COLO668 (cell line): ENCODE data around the gene SFXN5.

Experiments
- DNase-seq: peaks from one replicate; lab custom pipeline; 2025; ENCODE audit not compliant: unreplicated experiment; lab: John Stamatoyannopoulos, UW

SFXN5 gene

DNA sequence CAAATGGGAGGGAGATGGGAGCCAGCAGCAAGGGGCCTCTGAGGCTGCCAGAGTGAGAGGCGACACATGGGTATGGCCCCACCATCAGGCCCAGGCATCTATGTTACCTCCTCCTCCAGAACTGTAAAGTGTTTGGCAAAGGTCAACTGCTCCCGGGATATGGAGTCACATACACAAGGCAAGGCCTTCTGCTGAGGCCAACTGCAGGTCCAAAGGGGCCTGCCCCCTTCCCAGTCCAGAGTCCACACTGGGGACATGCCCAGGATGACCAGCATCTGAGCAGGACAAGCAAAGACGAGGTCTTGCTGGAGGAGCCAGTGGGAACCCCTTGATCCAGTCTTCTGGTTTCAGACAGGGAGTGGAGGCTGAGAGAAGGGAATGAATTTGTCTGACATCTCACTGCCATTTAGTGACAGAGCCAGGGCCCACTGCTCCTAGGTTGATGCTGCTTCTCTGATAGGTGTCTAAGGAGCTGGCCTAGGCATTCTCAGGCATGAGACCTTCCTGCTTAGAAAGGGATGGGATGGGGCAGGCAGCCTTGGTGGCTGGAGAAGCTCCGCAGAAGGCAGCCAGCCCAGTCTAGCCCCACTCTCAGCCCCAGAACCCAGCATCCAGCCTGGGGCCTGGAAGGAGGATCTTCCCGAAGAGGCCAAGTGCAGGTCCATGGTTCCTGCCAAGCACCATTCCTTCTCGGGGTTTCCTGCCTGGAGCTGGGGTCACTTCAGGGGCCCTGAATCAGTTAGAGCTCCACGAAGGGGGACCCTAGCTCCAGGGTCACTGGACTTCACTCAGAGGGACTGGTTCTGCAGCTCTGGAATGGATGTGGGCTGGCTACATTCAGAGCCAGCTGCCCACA is 127.7 kb downstream of the SFXN5 start:
- no peak for DNase-seq

DNA sequence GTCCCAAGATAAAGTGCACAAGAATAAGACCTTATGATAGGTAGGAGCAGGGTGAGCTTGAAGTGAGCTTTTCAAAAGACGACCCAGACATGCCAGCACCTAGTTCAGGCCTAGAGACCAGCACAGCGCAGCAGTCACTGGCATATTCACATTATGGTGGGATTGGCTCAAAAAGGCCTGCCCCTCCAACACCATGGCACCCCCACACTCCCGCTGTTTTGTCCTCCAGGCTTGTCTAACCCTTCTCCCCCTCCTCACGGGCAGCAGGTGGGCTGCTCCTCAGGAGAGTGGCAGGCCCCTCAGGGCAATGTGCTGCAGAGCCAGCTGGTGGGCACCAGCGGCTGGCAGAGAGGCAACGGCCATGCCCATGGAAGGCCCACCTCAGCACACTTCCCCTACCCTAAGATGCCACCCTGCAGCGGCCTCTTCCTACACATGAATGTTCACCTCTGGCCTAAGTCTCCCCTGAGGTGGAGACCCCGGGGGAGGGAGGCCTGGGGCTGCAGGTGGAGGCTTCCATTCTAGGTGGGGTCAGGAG is 128.6 kb downstream of the SFXN5 start:
- DNase-seq: no peak

GRCh38 chr2:72942293-72942692 is 129.2 kb downstream of the SFXN5 start:
- DNase-seq: no peak

- no peak for DNase-seq
Measured at GRCh38 chr2:72940786-72941185, 130.7 kb downstream of the SFXN5 start.

DNA sequence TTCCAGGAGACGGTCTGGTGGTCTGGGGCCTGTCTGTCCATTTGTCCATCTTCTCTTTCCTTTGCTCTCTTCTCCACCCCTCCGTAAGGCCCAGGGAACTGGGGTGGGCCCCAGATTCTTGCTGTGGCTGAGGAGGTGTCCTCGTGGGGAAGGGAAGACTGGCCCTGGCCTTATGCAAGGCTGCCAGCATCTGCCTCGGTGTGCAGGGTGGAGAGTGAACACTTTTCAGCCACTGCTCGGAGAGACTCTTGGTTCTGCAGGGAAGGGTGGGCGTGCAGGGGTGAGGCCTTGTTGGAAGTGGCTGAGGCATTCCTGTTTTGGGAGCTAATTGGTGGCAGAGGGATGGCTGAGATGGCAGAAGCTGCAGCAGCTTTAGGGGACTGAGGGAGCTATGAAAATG is 131.2 kb downstream of the SFXN5 start:
- DNase-seq: no peak

DNA sequence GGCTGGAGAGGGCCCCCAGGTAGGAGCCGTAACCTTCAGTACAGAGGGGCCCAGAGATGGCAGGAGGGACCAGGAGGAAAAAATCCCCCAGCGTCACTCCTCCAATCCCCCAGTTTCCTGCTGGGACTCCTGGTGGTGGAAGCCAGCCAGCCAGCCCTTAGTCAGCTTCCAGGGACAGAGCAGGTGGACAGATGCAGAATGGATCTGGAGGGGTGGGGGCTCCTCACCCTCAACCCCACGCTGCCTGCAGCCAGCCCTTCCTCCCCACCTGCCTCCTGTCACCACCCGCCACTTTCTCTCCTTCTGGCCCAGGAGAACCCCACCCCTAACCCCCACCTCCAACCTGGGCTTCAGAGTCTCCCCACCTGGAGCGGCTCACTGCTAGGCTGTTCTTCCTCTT is 133.1 kb downstream of the SFXN5 start:
- no peak for DNase-seq

GRCh38 chr2:72937356-72937669 is 134.2 kb downstream of the SFXN5 start:
- no peak for DNase-seq

GRCh38 chr2:72936660-72937355 is 134.7 kb downstream of the SFXN5 start:
- DNase-seq: peak; percentile 11

- DNase-seq: no peak
Measured at GRCh38 chr2:72935611-72935957, 135.9 kb downstream of the SFXN5 start.

DNA sequence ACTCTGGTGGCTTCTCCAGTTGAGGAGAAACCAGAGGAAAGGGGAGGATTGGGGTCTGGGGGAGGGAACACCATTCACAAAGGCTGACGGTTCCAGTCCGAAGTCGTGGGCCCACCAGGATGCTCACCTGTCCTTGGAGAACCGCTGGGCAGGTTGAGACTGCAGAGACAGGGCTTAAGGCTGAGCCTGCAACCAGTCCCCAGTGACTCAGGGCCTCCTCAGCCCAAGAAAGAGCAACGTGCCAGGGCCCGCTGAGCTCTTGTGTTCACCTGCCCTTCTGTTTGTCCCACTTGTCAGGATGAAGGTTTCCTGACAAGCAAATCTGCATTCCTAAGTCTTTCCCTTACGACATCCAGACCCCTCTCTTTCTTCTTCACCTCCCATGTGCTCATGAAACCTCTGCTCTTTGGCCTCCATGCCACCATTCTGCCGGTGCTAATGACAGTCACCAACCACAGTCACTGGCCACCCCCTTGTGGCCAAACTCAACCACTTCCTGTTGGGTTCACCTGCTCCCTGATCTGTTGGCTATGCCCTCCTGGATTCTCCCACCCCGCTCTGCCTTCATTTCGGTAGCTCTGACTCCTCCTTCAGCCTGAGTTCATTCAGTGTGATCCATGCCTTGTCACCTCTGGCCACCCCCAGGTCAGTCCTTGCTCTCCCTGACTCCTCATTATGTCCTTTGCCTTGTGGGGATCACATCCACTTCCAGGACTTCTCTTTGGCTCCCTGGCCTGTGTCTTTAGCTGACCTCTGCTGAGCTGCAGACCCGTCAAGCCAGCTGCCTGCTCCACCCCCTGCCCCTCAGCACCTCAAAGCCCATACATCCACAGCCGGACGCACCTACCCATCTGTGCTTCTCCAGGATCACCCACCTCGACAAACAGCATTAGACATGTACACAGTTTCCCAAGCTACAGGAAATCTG is 136.6 kb downstream of the SFXN5 start:
- DNase-seq: peak; percentile 35

GRCh38 chr2:72933646-72934151 is 137.8 kb downstream of the SFXN5 start:
- no peak for DNase-seq

- DNase-seq: no peak
Measured at GRCh38 chr2:72933207-72933606, 138.3 kb downstream of the SFXN5 start.

- no peak for DNase-seq
Measured at GRCh38 chr2:72932805-72933204, 138.7 kb downstream of the SFXN5 start.

DNA sequence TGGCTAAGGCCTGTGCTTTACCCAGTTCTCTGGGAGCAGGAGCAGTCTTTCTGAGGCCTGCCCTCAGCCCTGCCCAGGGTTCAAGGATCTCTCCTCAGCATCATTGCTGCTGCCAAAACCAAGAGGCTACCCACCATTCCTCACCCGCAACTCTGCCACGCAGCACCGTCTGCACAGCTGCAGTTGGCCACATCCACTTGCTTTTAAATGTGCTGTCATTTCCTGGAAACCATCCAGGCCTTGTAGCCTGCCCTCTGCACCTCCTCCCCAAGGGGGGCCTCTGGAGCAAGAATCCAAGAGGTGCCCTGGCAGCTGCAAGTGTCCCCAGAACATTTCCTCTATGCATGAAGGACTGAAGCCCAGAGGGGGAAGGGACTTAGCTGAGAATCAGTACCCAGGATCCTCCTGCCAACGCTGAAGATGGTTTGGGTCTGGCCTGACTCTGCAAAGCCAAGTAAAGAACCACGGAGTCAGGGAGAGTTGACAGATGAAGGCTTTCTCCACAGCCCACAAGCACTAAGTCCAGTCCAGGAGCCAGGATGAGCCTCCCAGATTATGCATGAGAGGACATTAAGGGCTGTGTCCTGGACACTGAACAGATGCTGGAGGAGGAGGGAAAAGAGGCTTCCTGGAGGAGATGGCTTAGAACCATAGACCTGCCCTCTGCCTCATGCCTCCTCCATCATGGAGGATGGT is 139.3 kb downstream of the SFXN5 start:
- DNase-seq: no peak

- DNase-seq: no peak
Measured at GRCh38 chr2:72931280-72931910, 140.1 kb downstream of the SFXN5 start.

DNA sequence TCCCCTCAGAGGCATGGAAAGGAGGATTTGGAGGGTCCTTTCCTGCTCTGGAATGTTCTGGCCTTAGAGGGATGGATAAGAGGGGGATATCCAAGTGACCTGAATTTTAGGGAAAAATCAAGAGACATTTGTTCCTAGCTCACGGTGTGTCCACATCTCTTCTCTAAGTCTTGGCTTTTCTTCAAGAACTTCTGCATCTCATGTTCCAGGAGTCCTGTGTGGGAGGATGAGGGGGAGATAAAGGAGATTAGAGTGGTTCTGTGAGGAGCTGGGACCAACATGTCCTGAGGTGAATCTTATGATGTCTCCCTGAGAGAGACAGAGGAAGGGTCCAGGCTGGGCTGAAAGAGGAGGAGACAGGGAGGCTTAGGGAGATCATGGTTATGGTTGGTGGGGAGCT is 142.5 kb downstream of the SFXN5 start:
- no peak for DNase-seq

GRCh38 chr2:72927619-72928550 is 143.6 kb downstream of the SFXN5 start:
- no peak for DNase-seq

GRCh38 chr2:72926811-72927465 is 144.6 kb downstream of the SFXN5 start:
- DNase-seq: no peak

DNA sequence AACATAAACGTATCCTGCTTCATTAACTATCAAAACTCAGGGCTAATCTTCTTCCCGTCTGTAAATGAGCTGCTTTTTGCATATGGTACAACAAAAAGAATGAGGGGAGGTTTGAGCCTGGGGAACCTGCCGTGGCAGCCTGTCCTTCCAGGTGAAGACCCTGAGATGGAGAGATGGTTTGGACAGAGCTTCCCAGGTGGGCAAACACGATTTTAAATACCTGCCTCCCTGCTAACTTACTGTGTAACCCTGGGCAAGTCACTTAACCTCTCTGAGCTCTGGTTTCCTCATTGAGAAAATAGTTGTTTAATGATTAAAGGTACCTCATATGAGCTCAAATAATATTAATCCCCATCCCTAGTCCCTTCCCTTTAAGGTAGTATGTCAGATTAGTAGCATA is 145.1 kb downstream of the SFXN5 start:
- no peak for DNase-seq
